GM21360 (cell line): ENCODE results near the gene MAPK10.

Source experiments
- ATAC-seq: cut with Tn5 transposase; IDR thresholded peaks from one replicate; pipeline ENCODE4 v1.9.1; 2021; ENCODE audit warnings: mild to moderate bottlenecking, moderate library complexity; ENCODE audit not compliant: unreplicated experiment

MAPK10 gene

DNA sequence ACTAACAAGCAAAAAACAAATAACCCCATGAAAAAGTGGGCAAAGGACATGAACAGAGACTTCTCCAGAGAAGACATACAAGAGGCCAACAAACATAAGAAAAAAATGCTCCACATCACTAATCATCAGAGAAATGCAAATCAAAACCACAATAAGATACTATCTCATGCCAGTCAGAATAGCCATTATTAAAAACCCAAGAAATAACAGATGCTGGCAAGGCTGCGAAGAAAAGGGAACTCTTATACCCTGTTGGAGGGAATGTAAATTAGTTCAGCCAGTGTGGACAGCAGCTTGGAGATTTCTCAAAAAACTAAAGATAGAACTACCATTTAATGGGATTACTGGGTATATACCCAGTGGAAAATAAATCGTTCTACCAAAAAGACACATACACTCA is 79.6 kb downstream of the MAPK10 start:
- ATAC-seq, result no peak

DNA sequence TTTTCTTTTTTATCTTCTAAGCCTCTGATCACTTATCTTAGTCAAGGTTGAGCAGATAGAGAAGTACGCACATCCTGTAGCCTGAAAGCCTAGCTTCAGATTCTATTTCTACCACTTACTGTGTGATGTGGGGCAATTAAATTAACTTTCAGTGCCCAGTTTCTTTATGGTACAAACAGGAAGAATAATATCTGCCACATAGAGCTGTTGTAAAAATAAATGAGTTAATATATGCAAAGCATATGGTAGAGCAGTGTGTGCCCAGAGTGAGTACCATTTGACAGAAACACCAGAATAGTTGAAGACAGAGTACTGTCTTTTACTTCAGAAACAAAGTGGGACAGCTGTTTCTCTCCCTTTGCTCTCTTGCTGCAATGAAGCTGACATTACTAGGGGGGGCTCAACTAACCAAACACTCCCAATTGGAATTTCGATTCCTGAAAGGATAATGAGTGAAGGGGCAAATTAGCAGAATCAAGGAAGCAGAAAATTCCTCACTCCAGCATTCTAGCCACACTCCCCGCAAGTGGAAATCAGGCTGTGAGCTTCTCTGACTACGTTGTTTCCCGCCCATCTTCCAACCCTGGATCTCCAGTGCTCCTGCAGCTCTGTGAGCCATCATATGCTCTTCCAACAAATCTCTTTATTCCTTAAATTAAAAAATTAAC is 80.4 kb downstream of the MAPK10 start:
- no peak for ATAC-seq

DNA sequence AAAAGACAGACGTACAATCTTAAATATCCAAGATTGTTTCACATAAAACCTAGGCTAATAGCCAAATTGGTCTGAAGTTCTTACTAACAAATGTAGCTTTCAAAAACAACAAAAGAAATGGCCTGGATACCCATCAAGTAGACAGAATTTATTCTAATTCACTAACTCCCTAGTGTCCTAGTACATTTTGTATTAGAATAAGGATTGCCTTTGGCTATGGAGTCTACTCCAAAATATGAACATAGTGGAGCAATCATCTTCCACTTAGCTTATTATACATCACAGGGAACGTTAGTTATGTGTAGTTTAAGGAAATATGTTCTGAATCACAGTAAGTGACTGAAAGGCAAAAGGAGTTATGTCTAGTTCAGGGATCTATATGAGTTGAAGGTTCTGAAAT is 81.7 kb downstream of the MAPK10 start:
- ATAC-seq, result no peak

DNA sequence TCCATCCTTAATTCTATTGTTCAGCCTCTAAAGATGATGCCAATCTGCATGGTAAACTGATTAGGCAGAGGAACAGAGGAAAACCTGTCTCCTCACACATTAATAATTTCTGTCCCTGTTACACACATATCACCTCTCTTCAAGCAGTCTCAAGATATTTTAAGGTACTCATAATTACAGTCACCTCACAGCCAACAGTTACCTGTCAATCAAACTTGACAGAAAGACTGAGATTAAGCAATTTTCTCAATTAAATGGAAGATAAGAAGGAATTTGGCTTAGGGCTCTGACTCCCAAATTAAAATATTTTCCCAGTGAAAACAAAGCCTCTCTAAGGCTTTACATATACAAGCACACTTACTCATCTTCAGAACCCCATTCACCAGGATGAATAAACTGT is 85.2 kb downstream of the MAPK10 start:
- ATAC-seq, result no peak

DNA sequence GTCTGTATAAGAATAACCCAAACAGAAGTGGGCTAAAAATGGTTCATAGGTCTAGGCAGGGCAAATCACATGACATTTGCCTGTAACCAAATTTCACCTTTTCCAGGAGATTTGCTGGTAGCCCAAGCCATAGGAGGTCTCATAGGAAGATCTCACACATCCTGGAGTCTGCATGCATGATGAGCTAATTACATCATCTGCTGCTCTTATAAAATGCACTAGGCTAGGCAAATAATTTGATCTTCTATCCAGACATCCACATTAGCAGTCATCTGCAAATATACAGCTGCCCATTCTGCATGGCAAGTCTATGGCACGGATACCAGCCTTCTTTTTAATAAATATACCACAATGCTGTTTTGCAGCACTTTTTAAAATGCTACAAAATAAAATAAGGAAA is 87.2 kb downstream of the MAPK10 start:
- ATAC-seq, result no peak

DNA sequence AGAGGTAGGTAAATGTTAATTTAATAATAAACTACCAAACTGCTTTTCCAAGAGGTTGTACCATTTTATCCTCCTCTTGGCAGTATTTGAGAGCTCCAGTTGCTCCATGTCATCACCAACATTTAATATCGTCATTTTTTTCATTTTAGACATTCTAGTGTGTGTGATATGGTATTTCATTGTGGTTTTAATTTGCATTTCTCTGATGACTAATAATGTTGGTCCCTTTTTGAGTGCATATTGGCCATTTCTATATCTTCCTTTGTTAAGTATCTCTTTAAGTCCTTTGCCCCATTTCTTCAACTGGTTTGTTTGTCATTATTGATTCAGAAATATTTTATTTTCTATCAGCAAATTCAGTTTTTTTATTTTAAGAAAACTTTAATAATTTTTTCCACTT is 88.8 kb downstream of the MAPK10 start:
- ATAC-seq, result no peak

DNA sequence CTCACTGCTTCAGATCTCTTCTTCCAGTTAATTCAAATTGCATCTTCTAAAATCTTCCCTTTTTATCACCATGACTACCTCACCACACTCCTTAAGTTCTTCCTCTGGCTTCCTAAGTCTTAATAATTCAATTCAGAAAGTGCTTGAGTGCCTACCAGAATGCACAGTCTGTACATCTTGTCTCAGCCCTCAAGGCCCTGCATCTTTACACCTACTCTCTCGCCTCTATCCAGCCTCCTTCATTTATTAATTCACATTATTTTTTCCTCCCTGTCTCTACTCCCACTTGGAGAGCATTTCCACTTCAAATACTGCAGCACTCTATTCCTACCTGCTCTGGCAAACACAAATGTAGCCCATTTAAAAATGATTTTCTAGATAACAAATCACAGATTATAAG is 90.5 kb downstream of the MAPK10 start:
- no peak for ATAC-seq

DNA sequence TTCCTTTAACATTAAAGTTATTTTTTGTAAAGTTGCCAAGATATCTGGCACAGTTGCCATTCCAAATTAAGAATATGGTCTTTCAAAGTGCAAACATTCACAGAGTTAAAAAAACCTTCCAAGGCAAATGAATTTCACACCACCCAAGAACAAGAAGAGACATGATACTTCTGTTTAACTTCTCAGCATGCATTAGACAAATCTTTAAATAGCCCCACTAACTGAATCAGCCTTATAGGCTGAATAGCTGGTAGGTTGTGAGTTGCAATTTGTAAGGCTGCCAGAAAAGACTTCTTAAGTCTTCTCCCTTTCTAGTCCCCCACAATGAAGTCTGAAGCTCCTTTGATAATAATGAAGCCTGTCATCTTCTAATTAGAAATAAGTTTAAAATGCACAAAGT is 95.6 kb downstream of the MAPK10 start:
- ATAC-seq, result no peak

DNA sequence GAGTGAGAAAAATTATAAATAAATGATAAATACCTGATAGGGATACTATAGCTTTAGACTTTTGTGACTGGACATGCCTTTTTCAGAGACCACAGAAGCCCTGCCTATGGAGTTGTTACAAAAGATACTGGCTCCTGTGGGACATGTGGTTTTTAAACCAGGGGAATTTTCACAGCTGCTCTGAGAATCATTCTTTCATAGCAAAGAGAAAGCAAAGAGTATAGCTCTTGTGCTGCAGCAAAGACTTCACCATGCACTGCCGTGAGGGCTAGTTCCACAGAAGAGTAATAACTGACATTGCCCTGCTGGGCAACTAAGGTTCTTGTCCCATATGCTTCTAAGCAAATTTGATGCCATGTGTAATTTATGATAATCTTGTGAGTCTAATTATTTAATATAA is 98.2 kb downstream of the MAPK10 start:
- ATAC-seq, result no peak

DNA sequence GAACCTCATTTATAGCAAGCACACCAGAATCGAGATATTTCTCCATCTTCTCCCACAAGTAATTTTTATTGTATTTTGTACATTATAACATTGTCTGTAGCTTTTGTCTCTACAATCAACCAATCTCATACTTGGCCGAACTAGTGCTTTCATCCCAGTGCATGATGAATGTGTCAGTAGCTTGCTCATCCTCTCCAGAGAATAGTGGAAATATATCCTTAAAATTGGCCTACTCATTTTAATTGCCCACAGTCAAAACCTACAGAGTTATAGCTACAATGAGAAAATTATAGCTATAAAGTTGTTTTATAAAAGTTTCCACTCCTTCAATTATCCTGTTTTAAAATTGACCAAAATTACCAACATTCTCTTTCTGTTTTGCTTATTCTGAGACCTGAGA is 103.8 kb downstream of the MAPK10 start:
- ATAC-seq, result no peak

DNA sequence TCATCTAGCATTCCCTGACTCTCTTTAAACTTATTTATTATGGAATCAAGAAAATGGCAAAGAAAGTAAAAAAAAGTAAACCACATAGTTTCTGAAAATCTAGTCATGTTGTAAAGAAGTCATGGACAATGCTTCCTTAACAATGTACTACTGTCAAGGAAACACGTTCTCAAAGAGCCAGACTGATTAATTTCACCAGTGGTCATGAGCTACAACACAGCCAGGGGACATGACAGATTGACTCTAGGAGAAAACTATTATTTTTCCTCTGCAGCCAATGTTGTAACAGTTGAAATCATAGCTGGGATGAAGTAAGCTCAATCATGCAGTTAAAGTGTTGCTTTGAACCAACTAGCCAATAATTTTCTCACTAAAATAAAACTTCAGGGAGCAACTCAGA is 109.2 kb downstream of the MAPK10 start:
- ATAC-seq, result no peak

DNA sequence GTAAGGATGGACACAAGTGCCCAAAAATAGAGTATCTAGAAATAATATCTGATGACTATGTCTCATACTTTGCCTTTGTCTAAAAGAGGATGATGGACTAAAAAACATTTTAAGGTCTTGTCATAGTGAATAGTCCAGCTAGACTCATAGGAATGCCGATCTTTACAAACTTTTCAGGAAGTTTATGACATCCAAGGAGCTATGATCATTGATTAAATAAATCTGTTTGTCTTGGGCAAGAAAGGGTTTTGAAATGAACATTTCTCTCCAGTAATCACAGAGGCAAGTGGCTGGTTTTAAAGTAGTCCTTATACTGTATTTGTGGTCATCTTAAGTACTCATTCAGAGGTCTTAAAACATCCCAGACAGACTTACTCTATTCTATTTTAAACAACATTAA is 109.8 kb downstream of the MAPK10 start:
- no peak for ATAC-seq

DNA sequence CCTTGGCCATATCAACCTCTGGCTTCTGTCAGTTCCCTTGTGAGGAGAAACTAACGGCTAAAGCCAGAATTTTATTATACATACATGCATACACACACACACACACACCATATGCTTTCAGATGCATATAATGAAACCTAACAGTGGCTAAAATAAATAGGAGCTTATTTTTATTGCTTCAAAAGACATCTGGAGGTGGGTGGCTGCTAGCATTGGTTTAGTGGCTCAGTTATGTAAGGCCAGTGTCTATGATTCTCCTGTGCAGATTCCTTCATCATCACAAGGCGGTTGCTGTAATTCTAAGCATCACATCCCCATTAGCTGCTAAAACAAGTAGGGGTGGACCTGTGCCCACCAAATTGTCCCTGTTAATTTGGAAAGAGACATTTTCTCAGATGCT is 110.8 kb downstream of the MAPK10 start:
- no peak for ATAC-seq

DNA sequence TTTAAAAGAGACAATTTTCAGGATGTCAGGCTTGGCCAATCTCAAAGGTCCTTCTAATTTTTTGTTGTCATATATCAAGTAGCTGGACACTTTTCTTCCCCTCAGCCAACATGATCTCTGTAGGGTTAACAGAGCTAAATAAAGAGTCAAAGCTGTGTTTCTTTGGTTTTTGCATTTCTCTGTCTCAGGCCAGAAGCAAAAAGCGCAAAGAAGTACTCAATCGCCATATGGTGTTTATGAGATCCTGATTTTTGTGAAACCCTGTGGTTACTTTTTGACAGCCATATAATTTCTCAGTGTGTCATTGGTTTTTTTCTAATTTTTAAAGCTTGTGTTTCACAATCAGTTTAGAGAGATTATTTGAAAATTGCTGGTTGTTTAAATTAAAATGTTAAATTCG is 111.9 kb downstream of the MAPK10 start:
- ATAC-seq, result no peak

DNA sequence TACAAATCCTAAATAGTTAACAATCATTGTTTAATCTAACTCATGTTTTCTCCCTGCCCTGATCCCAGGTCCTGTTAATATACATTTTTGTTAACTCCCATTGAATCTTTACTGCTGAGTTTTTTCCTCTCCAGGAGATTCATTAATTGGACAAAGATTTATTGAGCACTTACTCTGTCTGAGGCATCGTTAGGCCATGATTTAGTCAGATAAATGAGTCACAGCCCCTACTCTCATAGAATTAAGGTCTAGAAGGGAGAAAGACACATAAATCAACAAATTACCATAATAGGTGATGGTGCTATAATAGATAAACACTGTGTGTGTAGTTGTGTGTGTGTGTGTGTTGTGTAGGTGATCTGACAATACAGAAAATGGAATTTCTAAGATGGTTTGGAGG is 112.5 kb downstream of the MAPK10 start:
- no peak for ATAC-seq

DNA sequence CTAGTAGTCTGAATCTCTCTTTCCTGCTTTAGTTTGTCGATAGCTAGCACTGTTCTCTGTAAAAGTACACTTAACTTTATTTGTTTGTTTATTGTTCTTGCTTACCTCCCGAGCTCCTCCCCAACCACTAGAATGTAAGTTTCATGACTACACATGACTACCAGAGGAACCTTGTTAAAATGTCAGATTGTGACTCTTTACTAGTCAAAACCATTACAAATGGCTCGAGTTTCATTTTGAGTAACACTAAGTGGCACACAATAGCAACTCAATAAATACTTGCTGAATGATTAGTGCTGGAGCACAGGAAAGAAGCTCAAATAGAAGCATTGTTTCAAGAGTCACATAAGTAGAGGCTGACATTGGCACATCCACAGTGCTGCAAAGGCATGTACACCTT is 116.1 kb downstream of the MAPK10 start:
- no peak for ATAC-seq

DNA sequence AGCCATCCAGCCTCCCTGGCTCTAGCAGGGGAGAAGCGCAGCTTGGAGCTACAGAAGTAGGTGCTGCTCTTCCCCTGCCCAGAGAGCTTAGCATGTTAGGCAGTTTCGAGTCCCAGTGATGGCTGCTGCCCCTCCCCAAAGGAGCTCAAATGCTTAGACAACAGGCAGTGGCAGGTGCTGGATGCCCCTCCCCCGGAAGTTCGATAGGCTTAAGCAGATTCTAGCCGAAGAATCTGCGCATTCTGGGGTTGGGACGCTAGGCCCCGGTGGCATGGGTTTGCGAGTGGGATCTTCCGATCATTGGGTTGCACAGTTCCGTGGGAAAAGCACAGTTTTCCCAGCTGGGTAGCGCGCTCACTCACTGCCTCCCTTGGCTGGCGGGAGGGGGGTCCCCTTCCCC is 117.2 kb downstream of the MAPK10 start:
- no peak for ATAC-seq

DNA sequence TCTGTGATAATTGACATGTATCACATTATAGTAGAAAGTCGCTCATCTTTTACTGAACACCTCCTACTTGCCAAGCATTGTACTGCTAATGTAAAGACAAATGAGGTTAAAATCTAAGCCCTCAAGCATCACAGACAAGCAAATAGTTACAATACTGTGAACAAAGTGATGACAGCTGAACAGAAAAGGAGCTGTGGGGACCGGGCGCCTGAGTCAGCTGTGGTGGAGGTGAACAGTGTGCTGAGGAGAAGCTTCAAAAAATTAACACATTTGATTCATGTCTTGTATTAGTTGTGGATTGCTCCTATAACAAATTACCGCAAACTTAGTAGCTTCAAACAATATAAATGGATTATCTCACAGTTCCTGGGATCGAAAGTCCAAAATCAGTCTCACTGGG is 124.3 kb downstream of the MAPK10 start:
- no peak for ATAC-seq

DNA sequence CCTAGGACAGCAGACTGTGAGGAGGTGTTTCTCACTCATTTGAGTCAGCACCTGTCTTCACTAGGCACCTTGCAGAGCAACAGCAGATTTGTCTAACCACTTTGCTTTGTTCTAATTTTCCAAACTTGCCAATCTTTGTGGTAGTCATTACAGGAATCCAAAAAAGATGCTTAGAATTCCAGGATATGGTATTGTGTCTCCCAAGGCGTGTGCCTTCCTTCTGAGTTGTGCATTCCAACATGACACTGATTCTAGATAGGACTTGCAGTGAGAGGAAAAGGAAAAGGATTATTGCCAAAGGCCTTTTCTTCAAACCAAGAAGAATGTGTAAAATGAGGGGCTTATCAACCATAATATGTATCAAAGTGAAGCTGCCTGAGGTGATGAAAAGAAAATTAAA is 126.2 kb downstream of the MAPK10 start:
- no peak for ATAC-seq

DNA sequence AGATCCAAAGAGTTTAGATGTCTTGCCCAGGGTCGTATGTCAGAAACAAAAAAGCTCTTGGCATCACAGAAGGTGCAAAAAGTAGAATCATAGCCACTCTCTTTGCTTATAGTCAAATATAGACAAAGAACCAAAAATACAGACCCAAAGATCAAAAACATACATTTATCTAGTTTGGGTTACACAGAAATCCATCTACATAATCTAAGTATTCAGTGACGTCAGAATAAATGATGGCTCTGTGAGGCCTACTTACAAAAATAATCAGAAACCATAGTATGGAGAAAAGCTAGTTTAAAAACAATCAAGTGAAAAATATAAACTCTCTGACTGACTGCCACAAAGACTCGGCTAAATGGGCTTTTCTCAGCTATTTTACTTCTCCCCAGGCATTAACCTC is 126.8 kb downstream of the MAPK10 start:
- ATAC-seq, result no peak

DNA sequence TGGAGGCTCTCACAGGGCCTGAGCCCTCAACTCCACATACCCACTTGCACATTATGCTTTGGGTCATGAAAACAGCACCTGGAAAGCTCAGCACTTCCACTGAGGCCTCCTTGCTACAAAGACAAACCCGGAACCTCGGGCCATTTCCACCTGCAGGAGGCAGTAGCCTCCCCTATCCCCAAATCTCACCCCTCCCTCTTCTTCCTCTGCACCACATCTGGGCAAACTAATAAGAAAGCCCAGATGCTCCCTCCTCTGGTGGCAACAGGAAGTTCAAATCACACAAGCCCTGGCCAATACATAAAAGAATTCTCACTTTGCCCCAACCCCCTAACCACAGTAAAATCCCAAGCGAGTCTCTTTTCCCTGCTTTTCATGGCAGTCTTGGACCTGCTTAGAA is 136.4 kb downstream of the MAPK10 start:
- ATAC-seq, result peak; percentile 96

DNA sequence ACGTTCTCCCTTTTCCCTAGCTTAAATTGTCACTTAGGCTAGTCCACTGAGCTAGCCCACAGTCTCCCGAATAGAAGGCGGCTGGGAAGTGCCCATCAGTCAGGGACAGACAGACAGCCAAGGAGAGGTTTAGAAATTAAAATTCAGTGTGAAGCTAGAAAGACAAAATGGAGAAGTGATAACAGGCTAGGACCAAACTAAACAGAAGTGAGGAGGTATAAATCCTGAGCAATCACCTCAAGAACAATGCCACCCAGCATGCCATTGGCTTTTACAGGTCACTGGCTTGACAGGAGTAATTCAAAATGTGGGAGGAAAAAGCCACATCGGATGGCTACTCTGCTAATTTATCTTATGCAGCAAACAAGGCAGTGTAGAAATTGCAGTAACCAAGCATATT is 138.9 kb downstream of the MAPK10 start:
- no peak for ATAC-seq

DNA sequence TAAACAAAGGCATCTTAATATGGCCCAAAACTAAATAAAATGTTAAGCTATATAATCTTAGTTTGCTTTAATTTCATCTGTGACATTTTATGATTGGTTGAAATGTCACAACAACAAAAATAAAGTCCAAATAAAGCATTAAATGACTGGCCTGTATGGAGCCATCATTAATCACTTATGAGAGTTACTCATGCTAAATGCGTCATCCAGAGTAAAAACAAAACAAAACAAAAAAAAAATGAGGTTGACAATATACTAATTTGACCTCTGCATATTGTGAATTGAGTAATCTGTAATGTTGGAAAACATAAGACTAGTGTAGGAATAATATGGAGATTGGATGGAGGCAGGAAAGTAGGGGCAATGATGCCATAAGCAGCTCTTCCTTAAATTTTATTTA is 139.7 kb downstream of the MAPK10 start:
- ATAC-seq, result no peak
